ENCODE results near the gene DPP6. TPM values are rescaled to one million over a fixed set of nuclear protein-coding genes. Genes with fewer than 3 reads are reported as not detected.

Gene DPP6
- polyA plus RNA-seq, 1 donor (not counting 4 experiments of a cell fraction or from before 2014, with no cell fraction given), result not detected

DNA sequence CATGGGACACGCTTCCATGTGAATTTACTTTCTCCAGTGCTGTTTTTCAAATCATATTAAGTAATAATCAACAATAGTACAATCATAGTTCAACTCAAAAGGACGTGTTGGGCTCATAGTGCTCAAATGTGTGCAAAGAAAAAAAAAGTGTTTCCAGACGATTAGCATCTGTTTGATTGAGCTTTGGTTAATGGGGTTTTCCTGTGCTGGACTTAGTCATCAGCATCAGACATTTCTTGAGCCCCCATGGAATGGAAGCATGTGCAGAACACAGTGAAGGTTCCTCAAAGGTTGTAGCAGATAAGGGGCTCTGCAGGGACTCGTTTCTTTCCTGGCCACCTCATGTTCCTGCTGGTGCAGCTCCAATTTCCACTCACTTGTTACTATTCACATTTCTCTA is 716.8 kb downstream of the DPP6 start:
- Histone ChIP-seq H3K9me3 (ENCODE audit: control insufficient read depth, low read depth, low read length) (peaks cover 5% of the 10 kb centered on the region), H3K4me3 (ENCODE audit: control insufficient read depth in 2 of 3, extremely low read depth in 1 of 3, insufficient read depth in 2 of 3, low read depth in 1 of 3, low read length in 3 of 3) (no peak overlapping the region), H2AFZ (ENCODE audit: control insufficient read depth, low read length) (no peak overlapping the region), H3K4me1 (ENCODE audit: control insufficient read depth, extremely low read depth, insufficient read depth, low read length) (no peaks in the 10 kb centered on the region), H4K20me1 (ENCODE audit: control insufficient read depth, extremely low read depth, insufficient read depth, low read length) (no peaks in the 10 kb centered on the region), H3K9me1 (ENCODE audit: control insufficient read depth, extremely low read depth, insufficient read depth, low read length) (no peaks in the 10 kb centered on the region), H3K27me3 (ENCODE audit: control insufficient read depth, extremely low read depth, insufficient read depth, low read length) (no peaks in the 10 kb centered on the region), H3K36me3 (ENCODE audit: control insufficient read depth in 2 of 2, extremely low read depth in 1 of 2, insufficient read depth in 2 of 2, low read length in 2 of 2) (no peaks in the 10 kb centered on the region), H3K4me2 (ENCODE audit: control insufficient read depth, extremely low read depth, insufficient read depth, low read depth, low read length) (no peak overlapping the region), H3K9ac (ENCODE audit: control insufficient read depth, extremely low read depth, insufficient read depth, low read length) (no peak overlapping the region), H3K79me2 (ENCODE audit: control insufficient read depth, insufficient read depth, low read length) (no peaks in the 10 kb centered on the region), H3K27ac (ENCODE audit: control insufficient read depth, insufficient read depth, low read length) (no peak overlapping the region)
- dilution Hi-C loops (cut with MboI; ENCODE audit: extremely low pct_ligation_motif_present, low sequenced_read_pairs), result no loop called here
- TF ChIP-seq EZH2 (IDR thresholded peaks at IDR 0.05; ENCODE audit: low read length), result no peak
- TF ChIP-seq, protein P1, sequence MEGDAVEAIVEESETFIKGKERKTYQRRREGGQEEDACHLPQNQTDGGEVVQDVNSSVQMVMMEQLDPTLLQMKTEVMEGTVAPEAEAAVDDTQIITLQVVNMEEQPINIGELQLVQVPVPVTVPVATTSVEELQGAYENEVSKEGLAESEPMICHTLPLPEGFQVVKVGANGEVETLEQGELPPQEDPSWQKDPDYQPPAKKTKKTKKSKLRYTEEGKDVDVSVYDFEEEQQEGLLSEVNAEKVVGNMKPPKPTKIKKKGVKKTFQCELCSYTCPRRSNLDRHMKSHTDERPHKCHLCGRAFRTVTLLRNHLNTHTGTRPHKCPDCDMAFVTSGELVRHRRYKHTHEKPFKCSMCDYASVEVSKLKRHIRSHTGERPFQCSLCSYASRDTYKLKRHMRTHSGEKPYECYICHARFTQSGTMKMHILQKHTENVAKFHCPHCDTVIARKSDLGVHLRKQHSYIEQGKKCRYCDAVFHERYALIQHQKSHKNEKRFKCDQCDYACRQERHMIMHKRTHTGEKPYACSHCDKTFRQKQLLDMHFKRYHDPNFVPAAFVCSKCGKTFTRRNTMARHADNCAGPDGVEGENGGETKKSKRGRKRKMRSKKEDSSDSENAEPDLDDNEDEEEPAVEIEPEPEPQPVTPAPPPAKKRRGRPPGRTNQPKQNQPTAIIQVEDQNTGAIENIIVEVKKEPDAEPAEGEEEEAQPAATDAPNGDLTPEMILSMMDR (optimal IDR thresholded peaks at IDR 0.05 in 1 of 3, IDR thresholded peaks at IDR 0.05 in 1 of 3, conservative IDR thresholded peaks at IDR 0.05 in 1 of 3; ENCODE audit: extremely low read depth in 1 of 3, insufficient read depth in 2 of 3, low read length in 3 of 3), result no peak
- no peak for FAIRE-seq
- no peak for DNase-seq (ENCODE audit: low read depth, low spot score)

DNA sequence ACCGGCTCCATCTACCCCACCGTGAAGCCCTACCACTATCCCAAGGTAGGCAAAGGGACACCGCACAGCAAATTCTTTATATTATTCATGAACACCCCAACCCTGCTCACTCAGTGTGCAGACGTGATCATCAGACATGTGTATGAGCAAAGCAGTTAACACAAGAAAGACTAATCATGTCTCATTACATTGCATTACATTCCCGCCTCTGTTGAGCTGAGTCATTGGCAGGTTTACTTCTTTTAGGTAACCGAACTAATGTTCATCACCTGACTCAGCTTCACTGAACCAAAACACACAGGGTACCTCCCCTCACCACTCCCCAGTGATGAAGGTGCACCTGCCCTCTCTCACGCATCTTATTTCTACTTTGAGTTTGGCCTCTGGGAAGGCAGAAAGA is 717.3 kb downstream of the DPP6 start:
- no peak overlapping the region for H3K4me2 ChIP-seq (ENCODE audit: control insufficient read depth, extremely low read depth, insufficient read depth, low read depth, low read length)
- H2AFZ ChIP-seq (ENCODE audit: control insufficient read depth, low read length), result no peak overlapping the region
- no peak for FAIRE-seq
- DNase-seq (ENCODE audit: low read depth, low spot score), result no peak
- no peak overlapping the region for H3K27ac ChIP-seq (ENCODE audit: control insufficient read depth, insufficient read depth, low read length)
- H3K9me3 ChIP-seq (ENCODE audit: control insufficient read depth, low read depth, low read length), result peaks cover 5% of the 10 kb centered on the region
- no peaks in the 10 kb centered on the region for H3K4me1 ChIP-seq (ENCODE audit: control insufficient read depth, extremely low read depth, insufficient read depth, low read length)
- no peak overlapping the region for H3K4me3 ChIP-seq (ENCODE audit: control insufficient read depth in 2 of 3, extremely low read depth in 1 of 3, insufficient read depth in 2 of 3, low read depth in 1 of 3, low read length in 3 of 3)
- no peaks in the 10 kb centered on the region for H4K20me1 ChIP-seq (ENCODE audit: control insufficient read depth, extremely low read depth, insufficient read depth, low read length)
- no peaks in the 10 kb centered on the region for H3K79me2 ChIP-seq (ENCODE audit: control insufficient read depth, insufficient read depth, low read length)
- H3K27me3 ChIP-seq (ENCODE audit: control insufficient read depth, extremely low read depth, insufficient read depth, low read length), result no peaks in the 10 kb centered on the region
- no peak for TF ChIP-seq EZH2 (IDR thresholded peaks at IDR 0.05; ENCODE audit: low read length)
- TF ChIP-seq, protein P1 (optimal IDR thresholded peaks at IDR 0.05 in 1 of 3, IDR thresholded peaks at IDR 0.05 in 1 of 3, conservative IDR thresholded peaks at IDR 0.05 in 1 of 3; ENCODE audit: extremely low read depth in 1 of 3, insufficient read depth in 2 of 3, low read length in 3 of 3), result no peak
- H3K9ac ChIP-seq (ENCODE audit: control insufficient read depth, extremely low read depth, insufficient read depth, low read length), result no peak overlapping the region
- H3K9me1 ChIP-seq (ENCODE audit: control insufficient read depth, extremely low read depth, insufficient read depth, low read length), result no peaks in the 10 kb centered on the region
- dilution Hi-C loops (cut with MboI; ENCODE audit: extremely low pct_ligation_motif_present, low sequenced_read_pairs), result no loop called here
- no peaks in the 10 kb centered on the region for H3K36me3 ChIP-seq (ENCODE audit: control insufficient read depth in 2 of 2, extremely low read depth in 1 of 2, insufficient read depth in 2 of 2, low read length in 2 of 2)

All from keratinocyte (primary cell).